ENCODE results near the gene CCDC167. TPM values are rescaled to one million over a fixed set of nuclear protein-coding genes. Genes with fewer than 3 reads are reported as not detected.

Gene CCDC167
- total RNA-seq, 2 experiments from 2014 or later, result 7.3 to 8.0 TPM

GRCh38 chr6:37479266-37479854 lies 20.3 kb downstream of the CCDC167 start:
- Histone ChIP-seq H3K4me3 (ENCODE audit: low read length) (no peak overlapping the region), H3K27ac (ENCODE audit: low read depth in 1 of 2, low read length in 2 of 2) (no peak overlapping the region), H3K4me1 (ENCODE audit: insufficient read depth, low read length) (peaks cover 9% of the 10 kb centered on the region), H3K9me3 (ENCODE audit: control insufficient read depth in 1 of 2, insufficient read depth in 1 of 2, low read length in 2 of 2) (no peaks in the 10 kb centered on the region), H3K27me3 (ENCODE audit: control insufficient read depth in 1 of 2, insufficient read depth in 2 of 2, low read length in 2 of 2) (no peaks in the 10 kb centered on the region), H3K36me3 (ENCODE audit: insufficient read depth, low read length) (peaks cover 96% of the 10 kb centered on the region)
- H3K4me3 Mint-ChIP-seq, result no peak overlapping the region
- ATAC-seq (ENCODE audit: poor library complexity) (no peak), DNase-seq (no peak)
- ChIA-PET POLR2A (interaction anchor here (1.2 kb wide), 1 partner anchor 37 kb away, joined by 4 read pairs; no protein-coding TSS in a partner anchor), CTCF (no interaction called here)
- intact Hi-C loops (cut with DNase I, micrococcal nuclease), result no loop called here
- H3K9me3 Mint-ChIP-seq, result no peaks in the 10 kb centered on the region
- no peaks in the 10 kb centered on the region for H3K4me1 Mint-ChIP-seq (ENCODE audit: low read depth)
- peaks cover 86% of the 10 kb centered on the region for H3K36me3 Mint-ChIP-seq (ENCODE audit: low read depth)
- H3K27me3 Mint-ChIP-seq, result no peaks in the 10 kb centered on the region
- no peak overlapping the region for H3K27ac Mint-ChIP-seq
- TF ChIP-seq CTCF (IDR thresholded peaks at IDR 0.05), result no peak

GRCh38 chr6:37478827-37479226 lies 20.9 kb downstream of the CCDC167 start:
- Mint-ChIP-seq H3K4me3 (no peak overlapping the region), H3K27me3 (no peaks in the 10 kb centered on the region), H3K36me3 (ENCODE audit: low read depth) (peaks cover 91% of the 10 kb centered on the region), H3K4me1 (ENCODE audit: low read depth) (no peaks in the 10 kb centered on the region), H3K27ac (no peak overlapping the region), H3K9me3 (no peaks in the 10 kb centered on the region)
- intact Hi-C loops (cut with DNase I, micrococcal nuclease), result no loop called here
- ChIA-PET POLR2A (interaction anchor here (1.2 kb wide), 1 partner anchor 38 kb away, joined by 4 read pairs; no protein-coding TSS in a partner anchor), CTCF (no interaction called here)
- DNase-seq (no peak), ATAC-seq (ENCODE audit: poor library complexity) (no peak)
- Histone ChIP-seq H3K4me1 (ENCODE audit: insufficient read depth, low read length) (peaks cover 4% of the 10 kb centered on the region), H3K27me3 (ENCODE audit: control insufficient read depth in 1 of 2, insufficient read depth in 2 of 2, low read length in 2 of 2) (no peaks in the 10 kb centered on the region), H3K27ac (ENCODE audit: low read depth in 1 of 2, low read length in 2 of 2) (no peak overlapping the region), H3K9me3 (ENCODE audit: control insufficient read depth in 1 of 2, insufficient read depth in 1 of 2, low read length in 2 of 2) (no peaks in the 10 kb centered on the region), H3K36me3 (ENCODE audit: insufficient read depth, low read length) (peaks cover 98% of the 10 kb centered on the region), H3K4me3 (ENCODE audit: low read length) (no peak overlapping the region)
- TF ChIP-seq CTCF (IDR thresholded peaks at IDR 0.05), result no peak

- no peaks in the 10 kb centered on the region for H3K4me1 Mint-ChIP-seq (ENCODE audit: low read depth)
- H3K4me1 ChIP-seq (ENCODE audit: insufficient read depth, low read length), result no peaks in the 10 kb centered on the region
These were observed 21.8 kb downstream of the CCDC167 start for GRCh38 chr6:37477656-37478435.

More at GRCh38 chr6:37477656-37478435, 21.8 kb downstream of the CCDC167 start:
- H3K27me3 ChIP-seq (ENCODE audit: control insufficient read depth in 1 of 2, insufficient read depth in 2 of 2, low read length in 2 of 2), result no peaks in the 10 kb centered on the region
- DNase-seq, result no peak
- no peaks in the 10 kb centered on the region for H3K9me3 Mint-ChIP-seq
- ChIA-PET CTCF (no interaction called here), POLR2A (no interaction called here)
- no peak for ATAC-seq (ENCODE audit: poor library complexity)
- H3K4me3 Mint-ChIP-seq, result no peak overlapping the region
- H3K27ac Mint-ChIP-seq, result no peak overlapping the region
- intact Hi-C loops (cut with DNase I, micrococcal nuclease), result no loop called here
- H3K36me3 Mint-ChIP-seq (ENCODE audit: low read depth), result peaks cover 91% of the 10 kb centered on the region
- H3K36me3 ChIP-seq (ENCODE audit: insufficient read depth, low read length), result peaks cover 98% of the 10 kb centered on the region
- H3K4me3 ChIP-seq (ENCODE audit: low read length), result no peak overlapping the region
- no peak for TF ChIP-seq CTCF (IDR thresholded peaks at IDR 0.05)
- H3K27ac ChIP-seq (ENCODE audit: low read depth in 1 of 2, low read length in 2 of 2), result no peak overlapping the region
- no peaks in the 10 kb centered on the region for H3K9me3 ChIP-seq (ENCODE audit: control insufficient read depth in 1 of 2, insufficient read depth in 1 of 2, low read length in 2 of 2)
- H3K27me3 Mint-ChIP-seq, result no peaks in the 10 kb centered on the region
